Measurements from ENCODE around the gene CMPK2.

CMPK2 gene

DNA sequence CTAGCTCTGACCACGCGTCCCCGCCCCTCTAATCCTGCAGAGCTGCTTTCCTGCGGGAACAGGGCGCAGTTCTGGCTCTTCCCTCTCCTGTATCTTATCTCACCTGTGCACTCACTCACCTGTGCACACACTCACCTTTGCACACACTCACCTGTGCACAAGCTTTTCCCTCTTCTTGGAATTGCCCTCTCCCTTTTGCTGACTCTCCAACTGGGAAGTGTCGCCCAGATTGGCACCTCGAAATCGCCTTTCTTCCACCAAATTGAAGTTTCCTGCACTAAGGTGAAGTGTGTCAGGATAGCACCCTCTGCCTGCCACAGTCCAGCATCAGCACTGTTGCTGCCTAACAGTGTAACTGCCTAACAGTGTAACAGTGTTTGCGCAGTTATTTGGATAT lies 566 bp upstream of the CMPK2 start (continued):
- no peak for TF ChIP-seq CSRNP3 (CRISPR knock-in tag; IDR thresholded peaks at IDR 0.05)
- no peak for TF ChIP-seq ZC3H10 (CRISPR knock-in tag; IDR thresholded peaks at IDR 0.05)

GRCh38 chr2:6864923-6865345 lies 773 bp downstream of the CMPK2 start:
- ATAC-seq, result no peak
- TF ChIP-seq ISL1 (CRISPR knock-in tag; IDR thresholded peaks at IDR 0.05), result no peak
- TF ChIP-seq, protein P1, sequence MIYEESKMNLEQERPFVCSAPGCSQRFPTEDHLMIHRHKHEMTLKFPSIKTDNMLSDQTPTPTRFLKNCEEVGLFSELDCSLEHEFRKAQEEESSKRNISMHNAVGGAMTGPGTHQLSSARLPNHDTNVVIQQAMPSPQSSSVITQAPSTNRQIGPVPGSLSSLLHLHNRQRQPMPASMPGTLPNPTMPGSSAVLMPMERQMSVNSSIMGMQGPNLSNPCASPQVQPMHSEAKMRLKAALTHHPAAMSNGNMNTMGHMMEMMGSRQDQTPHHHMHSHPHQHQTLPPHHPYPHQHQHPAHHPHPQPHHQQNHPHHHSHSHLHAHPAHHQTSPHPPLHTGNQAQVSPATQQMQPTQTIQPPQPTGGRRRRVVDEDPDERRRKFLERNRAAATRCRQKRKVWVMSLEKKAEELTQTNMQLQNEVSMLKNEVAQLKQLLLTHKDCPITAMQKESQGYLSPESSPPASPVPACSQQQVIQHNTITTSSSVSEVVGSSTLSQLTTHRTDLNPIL (CRISPR knock-in tag; IDR thresholded peaks at IDR 0.05; ENCODE audit: low read depth), result no peak
- no peak for TF ChIP-seq PATZ1 (CRISPR knock-in tag; IDR thresholded peaks at IDR 0.05; ENCODE audit: borderline replicate concordance)
- TF ChIP-seq CSDC2 (CRISPR knock-in tag; IDR thresholded peaks at IDR 0.05), result no peak
- TF ChIP-seq PPARA (CRISPR knock-in tag; IDR thresholded peaks at IDR 0.05; ENCODE audit: borderline replicate concordance), result no peak
- TF ChIP-seq SNAI2 (CRISPR knock-in tag; IDR thresholded peaks at IDR 0.05), result no peak
- no peak for TF ChIP-seq ESRRG (CRISPR knock-in tag; IDR thresholded peaks at IDR 0.05)
- no peak for TF ChIP-seq ZFP30 (CRISPR knock-in tag; IDR thresholded peaks at IDR 0.05)
- TF ChIP-seq RARB (CRISPR knock-in tag; IDR thresholded peaks at IDR 0.05), result no peak
- TF ChIP-seq ZNF565 (CRISPR knock-in tag; conservative IDR thresholded peaks at IDR 0.05; ENCODE audit: low read depth), result no peak
- no peak for TF ChIP-seq TOX (CRISPR knock-in tag; IDR thresholded peaks at IDR 0.05; ENCODE audit: borderline replicate concordance)
- TF ChIP-seq BACH2 (CRISPR knock-in tag; IDR thresholded peaks at IDR 0.05; ENCODE audit: borderline replicate concordance), result no peak
- TF ChIP-seq ZC3H10 (CRISPR knock-in tag; IDR thresholded peaks at IDR 0.05), result no peak
- TF ChIP-seq ARNTL (CRISPR knock-in tag; IDR thresholded peaks at IDR 0.05; ENCODE audit: borderline replicate concordance, low read depth), result no peak
- no peak for TF ChIP-seq GLIS3 (CRISPR knock-in tag; IDR thresholded peaks at IDR 0.05)
- TF ChIP-seq ZNF8 (CRISPR knock-in tag; IDR thresholded peaks at IDR 0.05), result no peak
- TF ChIP-seq TCF4 (CRISPR knock-in tag; IDR thresholded peaks at IDR 0.05; ENCODE audit: borderline replicate concordance), result no peak
- no peak for TF ChIP-seq CSRNP3 (CRISPR knock-in tag; IDR thresholded peaks at IDR 0.05)
- TF ChIP-seq OSR1 (CRISPR knock-in tag; IDR thresholded peaks at IDR 0.05), result no peak

DNA sequence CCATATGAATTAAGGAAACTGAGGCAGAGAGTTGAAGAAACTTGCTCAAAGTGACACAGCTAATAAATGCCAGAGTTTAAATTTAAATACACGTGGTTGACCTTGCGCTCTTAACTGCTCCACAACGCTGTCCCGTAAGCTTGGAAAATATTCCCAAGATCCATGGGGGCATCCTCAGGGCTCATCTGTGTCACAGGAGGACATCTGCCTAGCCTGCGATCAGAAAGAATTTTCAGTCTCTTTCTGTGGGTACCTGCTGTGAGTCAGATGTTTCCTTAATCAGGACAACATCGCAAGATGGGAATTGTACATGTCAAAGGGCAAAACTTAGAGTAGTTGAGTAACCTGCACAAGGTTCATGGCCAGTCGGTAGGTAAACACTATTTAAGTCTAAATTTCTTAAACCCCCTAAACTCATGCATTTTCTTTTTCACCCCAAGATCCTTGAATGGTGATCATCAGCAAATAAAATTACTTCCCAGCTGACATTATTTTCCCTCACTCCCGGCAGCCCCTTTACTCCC lies 1.4 kb downstream of the CMPK2 start:
- ATAC-seq, result no peak

More for the DNA sequence above, 1.4 kb downstream of the CMPK2 start:
- TF ChIP-seq ARNTL (CRISPR knock-in tag; IDR thresholded peaks at IDR 0.05; ENCODE audit: borderline replicate concordance, low read depth) (no peak), BACH2 (CRISPR knock-in tag; IDR thresholded peaks at IDR 0.05; ENCODE audit: borderline replicate concordance) (no peak), PPARA (CRISPR knock-in tag; IDR thresholded peaks at IDR 0.05; ENCODE audit: borderline replicate concordance) (no peak), CSDC2 (CRISPR knock-in tag; IDR thresholded peaks at IDR 0.05) (no peak), ZFP30 (CRISPR knock-in tag; IDR thresholded peaks at IDR 0.05) (no peak), ZNF8 (CRISPR knock-in tag; IDR thresholded peaks at IDR 0.05) (no peak), ZC3H10 (CRISPR knock-in tag; IDR thresholded peaks at IDR 0.05) (no peak), CSRNP3 (CRISPR knock-in tag; IDR thresholded peaks at IDR 0.05) (no peak), POU6F1 (CRISPR knock-in tag; IDR thresholded peaks at IDR 0.05; ENCODE audit: borderline replicate concordance, low read depth) (no peak), ZNF70 (CRISPR knock-in tag; IDR thresholded peaks at IDR 0.05) (no peak), PATZ1 (CRISPR knock-in tag; IDR thresholded peaks at IDR 0.05; ENCODE audit: borderline replicate concordance) (no peak), ISL1 (CRISPR knock-in tag; IDR thresholded peaks at IDR 0.05) (no peak), ZNF565 (CRISPR knock-in tag; conservative IDR thresholded peaks at IDR 0.05; ENCODE audit: low read depth) (no peak)
